Posterior vena cava (tissue), 2 donors: Measurements from ENCODE around the gene DAZ4. TPM values are rescaled to one million over a fixed set of nuclear protein-coding genes. Genes with fewer than 3 reads are reported as not detected.
"Not testable (repeated sequence)": the region's sequence is repeated elsewhere in the genome, so short reads cannot be mapped to it uniquely, and the experiment has no call there.

Experiments used
- DNase-seq: peaks from one replicate; pipeline ENCODE4 v3.0.0-alpha.2; 2020; ENCODE audit warnings: low spot score
- intact Hi-C, 2 donors: fragments of 100-400 bp; cut with DNase I; formaldehyde crosslinking; loops; one replicate each; pipeline versions ENCODE4 v1.14.1 to v1.14.2; 2022 to 2023
- long read RNA-seq, 2 donors: library from polyadenylated mRNA; unstranded; transcript quantifications; one replicate each; pipeline ENCODE4 v2.0.0, GENCODE V29; 2020 to 2021
- total RNA-seq, 2 donors: library from RNA; stranded (reverse); fragmentation: NEBNext Ultra II Directional; extraction: Animal tissue kit (Norgen Biotek cat#: 25700); gene quantifications; one replicate each; pipeline ENCODE4 v1.2.1, GENCODE V29; 2021
- donor health status: DM: yes; HTN: yes; CAD: no.
- donor health status: DM: yes; HTN: yes; CAD: no.

DAZ4 gene
- not detected for total RNA-seq
- long read RNA-seq, donor 1 = 0 reads
- long read RNA-seq, donor 2 = 0 reads

GRCh38 chrY:24833619-24834018, at the start of gene DAZ4:
TSS of gene DAZ4 (plus strand) at chrY:24833919. CDS start at chrY:24834127, 208 bp downstream.
- intact Hi-C loops, DNase-seq: not testable (repeated sequence)

- DNase-seq, intact Hi-C loops: not testable (repeated sequence)
Observed at GRCh38 chrY:24813293-24813692, 20.4 kb upstream of the DAZ4 start, which contains the start of gene DAZ3. TSS of gene DAZ3 (minus strand) at chrY:24813393. CDS start at chrY:24813185, 208 bp downstream.

- DNase-seq, intact Hi-C loops: not testable (repeated sequence)
Observed at GRCh38 chrY:24821836-24822235, 11.9 kb upstream of the DAZ4 start.

- intact Hi-C loops, DNase-seq: not testable (repeated sequence)
Observed at GRCh38 chrY:24824184-24824879, 9.4 kb upstream of the DAZ4 start.

GRCh38 chrY:24825069-24825468, 8.7 kb upstream of the DAZ4 start:
- intact Hi-C loops, DNase-seq: not testable (repeated sequence)

Other genes starting within 250 kb of the DAZ4 start
- not detected for gene BPY2B, start 215.9 kb upstream of the DAZ4 start, total RNA-seq
- gene DAZ3, start 20.5 kb upstream of the DAZ4 start, total RNA-seq = not detected
- not detected for gene BPY2C, start 218.2 kb downstream of the DAZ4 start, total RNA-seq